Epithelial cell of proximal tubule (primary cell): Measurements from ENCODE around the gene DBN1. TPM values are rescaled to one million over a fixed set of nuclear protein-coding genes. Genes with fewer than 3 reads are reported as not detected.

Experiments used
- DNase-seq: peaks from one replicate; pipeline ENCODE4 v3.0.0-alpha.2; 2011; ENCODE audit warnings: low read depth
- H3K4me3 ChIP-seq: 2 replicates; pipeline ENCODE4 v1.5.1; 2011; ENCODE audit warnings: low read depth, mild to moderate bottlenecking, low read length
- total RNA-seq: library from RNA; depleted of rRNA; stranded (reverse); fragments of >200 nt; gene quantifications from 2 replicates; pipeline ENCODE4 v1.2.3, GENCODE V29; 2015
- TF ChIP-seq, protein P1 (sequence below): conservative IDR thresholded peaks from 2 replicates; pipeline ENCODE4 v1.5.1; 2012; ENCODE audit warnings: low read depth, mild to moderate bottlenecking, low read length

Gene DBN1
- total RNA-seq, 1 donor from 2014 or later: 471 TPM

- no peak for DNase-seq
- TF ChIP-seq, protein P1, sequence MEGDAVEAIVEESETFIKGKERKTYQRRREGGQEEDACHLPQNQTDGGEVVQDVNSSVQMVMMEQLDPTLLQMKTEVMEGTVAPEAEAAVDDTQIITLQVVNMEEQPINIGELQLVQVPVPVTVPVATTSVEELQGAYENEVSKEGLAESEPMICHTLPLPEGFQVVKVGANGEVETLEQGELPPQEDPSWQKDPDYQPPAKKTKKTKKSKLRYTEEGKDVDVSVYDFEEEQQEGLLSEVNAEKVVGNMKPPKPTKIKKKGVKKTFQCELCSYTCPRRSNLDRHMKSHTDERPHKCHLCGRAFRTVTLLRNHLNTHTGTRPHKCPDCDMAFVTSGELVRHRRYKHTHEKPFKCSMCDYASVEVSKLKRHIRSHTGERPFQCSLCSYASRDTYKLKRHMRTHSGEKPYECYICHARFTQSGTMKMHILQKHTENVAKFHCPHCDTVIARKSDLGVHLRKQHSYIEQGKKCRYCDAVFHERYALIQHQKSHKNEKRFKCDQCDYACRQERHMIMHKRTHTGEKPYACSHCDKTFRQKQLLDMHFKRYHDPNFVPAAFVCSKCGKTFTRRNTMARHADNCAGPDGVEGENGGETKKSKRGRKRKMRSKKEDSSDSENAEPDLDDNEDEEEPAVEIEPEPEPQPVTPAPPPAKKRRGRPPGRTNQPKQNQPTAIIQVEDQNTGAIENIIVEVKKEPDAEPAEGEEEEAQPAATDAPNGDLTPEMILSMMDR: no peak
- no peak overlapping the region for H3K4me3 ChIP-seq
These were observed 6.6 kb downstream of the DBN1 start for GRCh38 chr5:177466861-177467260.

DNA sequence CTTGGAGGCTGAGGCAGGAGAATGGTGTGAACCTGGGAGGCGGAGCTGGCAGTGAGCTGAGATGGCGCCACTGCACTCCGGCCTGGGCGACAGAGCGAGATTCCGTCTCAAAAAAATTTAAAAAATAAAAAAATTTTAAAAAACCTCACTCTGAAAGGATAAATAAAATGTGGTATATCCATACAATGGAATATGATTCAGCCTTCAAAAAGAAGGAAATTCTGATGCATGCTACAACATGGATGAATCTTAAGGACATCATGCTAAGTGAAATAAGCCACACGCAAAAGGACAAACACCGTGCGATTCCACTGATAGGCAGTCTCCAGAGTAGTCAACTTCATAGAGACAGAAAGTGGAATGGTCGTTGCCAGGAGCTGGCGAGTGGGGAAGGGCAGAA is 8.4 kb downstream of the DBN1 start:
- H3K4me3 ChIP-seq: no peak overlapping the region
- TF ChIP-seq, protein P1: no peak
- no peak for DNase-seq

- DNase-seq: no peak
- TF ChIP-seq, protein P1: no peak
- no peak overlapping the region for H3K4me3 ChIP-seq
These were observed 11.3 kb downstream of the DBN1 start for GRCh38 chr5:177462021-177462670.

- TF ChIP-seq, protein P1: no peak
- H3K4me3 ChIP-seq: no peak overlapping the region
- DNase-seq: no peak
These were observed 13.4 kb downstream of the DBN1 start for GRCh38 chr5:177459819-177460628.

DNA sequence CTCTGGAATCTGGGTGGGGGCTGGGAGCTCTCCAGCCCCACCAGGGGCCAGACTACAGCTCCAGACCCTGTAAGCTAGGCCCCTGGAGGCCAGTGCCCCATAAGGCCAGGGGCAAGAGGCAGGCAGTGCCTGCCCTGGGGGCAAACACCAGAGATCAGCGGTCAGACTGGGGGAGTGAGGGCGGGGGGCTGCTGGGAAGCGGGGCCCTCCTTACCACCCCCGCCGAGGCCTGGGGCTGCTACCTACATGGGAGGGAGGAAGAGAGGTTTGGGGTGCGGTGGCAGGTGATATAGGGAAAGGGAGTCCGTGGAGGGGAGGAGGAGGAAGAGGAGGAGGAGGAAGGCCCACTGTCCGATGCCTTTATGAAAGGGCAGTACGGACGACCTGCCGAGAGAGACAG is 14.1 kb downstream of the DBN1 start:
- TF ChIP-seq, protein P1: no peak
- no peak overlapping the region for H3K4me3 ChIP-seq
- no peak for DNase-seq

DNA sequence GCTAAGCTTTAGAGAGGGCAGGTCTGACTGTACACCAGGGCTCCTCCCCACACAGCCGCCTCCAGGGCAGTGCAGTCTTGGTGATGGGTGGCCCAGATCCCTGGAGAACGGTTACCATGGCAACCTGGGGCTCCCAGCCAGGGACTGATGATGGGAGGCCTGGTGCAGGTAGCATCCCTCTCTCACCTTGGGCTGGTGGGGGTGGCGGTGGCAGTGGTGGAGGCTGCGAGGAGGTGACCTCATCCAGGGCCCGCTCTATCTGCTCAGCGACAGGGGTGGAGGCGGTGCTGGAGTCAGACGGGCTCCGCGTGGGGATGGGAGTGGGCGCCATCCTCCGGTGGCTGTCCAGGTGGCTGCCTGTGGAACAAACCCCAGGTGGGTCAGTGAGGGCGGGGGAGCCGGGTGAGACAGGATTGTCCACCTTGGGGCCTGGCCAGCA is 14.5 kb downstream of the DBN1 start:
- H3K4me3 ChIP-seq: no peak overlapping the region
- TF ChIP-seq, protein P1: no peak
- DNase-seq: no peak
